ENCODE data around the gene ARL15. TPM values are rescaled to one million over a fixed set of nuclear protein-coding genes. Genes with fewer than 3 reads are reported as not detected.

Gene ARL15
- total and polyA plus RNA-seq, 2 of the 8 experiments (the other 6 are each of a cell fraction or from before 2014, with no cell fraction given) = 9.9 to 21.2 TPM

GRCh38 chr5:53930457-53930856 is 379.9 kb downstream of the ARL15 start:
- no peaks in the 10 kb centered on the region for H3K79me2 ChIP-seq (ENCODE audit: control insufficient read depth in 1 of 2, insufficient read depth in 2 of 2, low read length in 2 of 2)
- no peak overlapping the region for H3K14ac ChIP-seq (ENCODE audit: insufficient read length)
- POLR2A ChIA-PET (ENCODE audit: partially characterized antibody) = no interaction called here
- H3K4ac ChIP-seq (replicated peaks; ENCODE audit: insufficient read length, low read depth, low read length) = no peak overlapping the region
- WGBS, 2 experiments (ENCODE audit: extremely low coverage in 1 of 2, insufficient coverage in 1 of 2, insufficient read length in 1 of 2, insufficient replicate concordance in 2 of 2, low coverage in 1 of 2, low lambda C conversion rate in 2 of 2, missing lambda C conversion rate in 1 of 2) = 79% methylated on average over 5 of the region's 5 CpGs; no CpG with 5 or more reads in 1 of the 2 experiments
- peaks cover 0 to 8% (median under 1%) of the 10 kb centered on the region in 4 experiments; a peak in 1 of 7 replicates for H3K4me1 ChIP-seq (replicated peaks in 1 of 4; ENCODE audit: control insufficient read depth in 3 of 4, insufficient read depth in 4 of 4, low read length in 3 of 4)
- DNase-seq (ENCODE audit: low read depth in 1 of 2, low spot score in 2 of 2) (no peak), FAIRE-seq (no peak)
- no peak overlapping the region for H2BK120ac ChIP-seq (replicated peaks; ENCODE audit: low read depth, low read length)
- no peak overlapping the region for H2BK20ac ChIP-seq (ENCODE audit: low read length)
- no peak overlapping the region for H3K4me2 ChIP-seq (ENCODE audit: insufficient read depth in 1 of 2, low read depth in 2 of 2, low read length in 2 of 2)
- no peak overlapping the region for H3K56ac ChIP-seq (replicated peaks; ENCODE audit: insufficient read length, low read depth, low read length)
- H2AK5ac ChIP-seq (ENCODE audit: low read depth, low read length) = no peak overlapping the region
- H3K4me3 ChIP-seq (ENCODE audit: extremely low read depth in 1 of 4, insufficient read depth in 2 of 4, low read depth in 3 of 4, low read length in 4 of 4) = no peak overlapping the region
- H4K20me1 ChIP-seq (replicated peaks in 1 of 2; ENCODE audit: control insufficient read depth in 1 of 2, insufficient read depth in 2 of 2, low read length in 2 of 2) = no peaks in the 10 kb centered on the region
- no peaks in the 10 kb centered on the region for H3K79me1 ChIP-seq (ENCODE audit: low read depth, low read length)
- H3K18ac ChIP-seq (ENCODE audit: extremely low read depth, low read length) = no peak overlapping the region
- H4K5ac ChIP-seq (ENCODE audit: insufficient read length, low read depth, low read length) = no peak overlapping the region
- no peak overlapping the region for H2BK5ac ChIP-seq (ENCODE audit: low read depth, low read length)
- no peaks in the 10 kb centered on the region for H3K23me2 ChIP-seq (ENCODE audit: low read depth, low read length)
- H2BK15ac ChIP-seq (ENCODE audit: low read length) = no peak overlapping the region
- H4K91ac ChIP-seq (replicated peaks; ENCODE audit: insufficient read length, low read length) = no peak overlapping the region
- no peak overlapping the region for H3K27ac ChIP-seq (ENCODE audit: low read depth, low read length)
- CTCF ChIA-PET (ENCODE audit: partially characterized antibody) = interaction anchor here (0.7 to 1.1 kb wide), 2 partner anchors 14 to 284 kb away, joined by 3 read pairs; no protein-coding TSS in a partner anchor
- no peak overlapping the region for H3K9ac ChIP-seq (replicated peaks in 1 of 4; ENCODE audit: extremely low read depth in 1 of 4, low read depth in 3 of 4, low read length in 3 of 4)
- no peaks in the 10 kb centered on the region for H3K36me3 ChIP-seq (ENCODE audit: control insufficient read depth in 2 of 4, insufficient read depth in 4 of 4, low read length in 3 of 4)
- no peaks in the 10 kb centered on the region for H3K27me3 ChIP-seq (replicated peaks in 1 of 4; ENCODE audit: control insufficient read depth in 3 of 4, extremely low read depth in 1 of 4, insufficient read depth in 3 of 4, low read length in 3 of 4)
- no peak overlapping the region for H2AFZ ChIP-seq (ENCODE audit: low read length)
- no peak overlapping the region for H2BK12ac ChIP-seq (ENCODE audit: low read depth, low read length)
- H4K8ac ChIP-seq (ENCODE audit: extremely low read depth, insufficient read depth, low read length) = no peak overlapping the region
- H3K9me3 ChIP-seq (ENCODE audit: insufficient read depth in 2 of 2, low read depth in 1 of 2, low read length in 1 of 2) = no peaks in the 10 kb centered on the region
- no peak overlapping the region for H3K23ac ChIP-seq (ENCODE audit: insufficient read length)
- no peak for TF ChIP-seq JUN (IDR thresholded peaks at IDR 0.05; ENCODE audit: low read depth, low read length)
- TF ChIP-seq TCF12 (IDR thresholded peaks at IDR 0.05; ENCODE audit: low read depth, low read length) = no peak
- no peak for TF ChIP-seq CHD1 (IDR thresholded peaks at IDR 0.05; ENCODE audit: low read depth, low read length)
- TF ChIP-seq POU5F1 (IDR thresholded peaks at IDR 0.05; ENCODE audit: low read depth, low read length) = no peak
- no peak for TF ChIP-seq EZH2 (IDR thresholded peaks at IDR 0.05; ENCODE audit: low read depth, low read length, severe bottlenecking)
- TF ChIP-seq NRF1 (IDR thresholded peaks at IDR 0.05; ENCODE audit: low read depth, low read length) = no peak
- TF ChIP-seq SAP30 (IDR thresholded peaks at IDR 0.05; ENCODE audit: insufficient read depth, insufficient replicate concordance, low read length) = no peak
- no peak for TF ChIP-seq SUZ12 (IDR thresholded peaks at IDR 0.05; ENCODE audit: low read length)
- no peak for TF ChIP-seq TAF7 (optimal IDR thresholded peaks at IDR 0.05; ENCODE audit: borderline replicate concordance, low read depth, low read length)
- no peak for TF ChIP-seq MAFK (IDR thresholded peaks at IDR 0.05; ENCODE audit: low read depth, low read length)
- no peak for TF ChIP-seq KDM1A (IDR thresholded peaks at IDR 0.05; ENCODE audit: borderline replicate concordance, low read length)
- TF ChIP-seq CHD2 (IDR thresholded peaks at IDR 0.05; ENCODE audit: low read length) = no peak
- TF ChIP-seq PHF8 (conservative IDR thresholded peaks at IDR 0.05; ENCODE audit: low read depth, low read length) = no peak
- TF ChIP-seq SIN3A (conservative IDR thresholded peaks at IDR 0.05 in 1 of 2, IDR thresholded peaks at IDR 0.05 in 1 of 2; ENCODE audit: low read depth in 1 of 2, low read length in 2 of 2) = no peak
- no peak for TF ChIP-seq EGR1 (IDR thresholded peaks at IDR 0.05; ENCODE audit: borderline replicate concordance, low read depth, low read length)

All from H1 (cell line).